ENCODE measurements around the gene RIT1.

DNA sequence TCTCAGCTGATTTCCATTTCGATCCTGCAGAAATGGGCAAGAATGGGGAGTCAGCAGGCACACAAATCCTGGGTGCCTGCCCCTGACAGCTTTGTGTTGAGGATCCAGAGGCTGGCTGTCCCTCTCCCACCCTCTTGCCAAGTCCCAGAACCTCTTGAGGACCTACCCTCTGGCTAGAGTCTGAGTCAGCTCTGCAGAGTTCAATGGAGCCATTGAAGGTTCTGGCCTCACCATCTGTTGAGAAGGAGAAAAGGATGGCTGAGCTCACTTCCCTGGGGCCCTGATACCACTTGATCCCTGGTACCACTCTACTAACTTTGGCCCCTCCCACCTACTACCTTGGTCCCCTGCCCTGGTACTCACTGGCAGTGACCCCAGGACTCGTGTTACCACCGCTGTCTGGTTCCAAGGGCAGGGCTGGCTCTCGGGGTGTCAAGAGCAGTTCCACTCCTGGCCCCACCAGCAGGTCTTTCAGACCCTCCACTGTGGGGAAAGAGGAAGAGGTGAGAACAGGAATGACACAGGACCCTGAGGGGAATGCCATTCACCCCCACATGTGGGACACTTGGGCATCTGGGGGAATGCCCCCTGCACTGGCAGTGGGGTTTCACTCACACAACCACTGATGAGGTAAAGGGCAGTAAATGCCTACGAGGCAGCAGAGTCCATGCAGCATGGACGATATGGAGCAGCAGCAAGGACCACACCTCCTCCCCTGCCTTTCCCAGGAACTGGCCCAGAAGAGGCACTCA, 40.8 kb upstream of the RIT1 start:
- TF ChIP-seq POLR2A (IDR thresholded peaks at IDR 0.05; ENCODE audit: low read depth, low read length) (no peak), POLR2AphosphoS5 (IDR thresholded peaks at IDR 0.05; ENCODE audit: insufficient read depth, low read depth, low read length) (no peak), EZH2 (IDR thresholded peaks at IDR 0.05; ENCODE audit: borderline replicate concordance, low read depth, low read length, severe bottlenecking) (no peak), JUN (IDR thresholded peaks at IDR 0.05; ENCODE audit: borderline replicate concordance, insufficient read depth, insufficient read length, low read depth) (no peak)
- TF ChIP-seq, protein P1, sequence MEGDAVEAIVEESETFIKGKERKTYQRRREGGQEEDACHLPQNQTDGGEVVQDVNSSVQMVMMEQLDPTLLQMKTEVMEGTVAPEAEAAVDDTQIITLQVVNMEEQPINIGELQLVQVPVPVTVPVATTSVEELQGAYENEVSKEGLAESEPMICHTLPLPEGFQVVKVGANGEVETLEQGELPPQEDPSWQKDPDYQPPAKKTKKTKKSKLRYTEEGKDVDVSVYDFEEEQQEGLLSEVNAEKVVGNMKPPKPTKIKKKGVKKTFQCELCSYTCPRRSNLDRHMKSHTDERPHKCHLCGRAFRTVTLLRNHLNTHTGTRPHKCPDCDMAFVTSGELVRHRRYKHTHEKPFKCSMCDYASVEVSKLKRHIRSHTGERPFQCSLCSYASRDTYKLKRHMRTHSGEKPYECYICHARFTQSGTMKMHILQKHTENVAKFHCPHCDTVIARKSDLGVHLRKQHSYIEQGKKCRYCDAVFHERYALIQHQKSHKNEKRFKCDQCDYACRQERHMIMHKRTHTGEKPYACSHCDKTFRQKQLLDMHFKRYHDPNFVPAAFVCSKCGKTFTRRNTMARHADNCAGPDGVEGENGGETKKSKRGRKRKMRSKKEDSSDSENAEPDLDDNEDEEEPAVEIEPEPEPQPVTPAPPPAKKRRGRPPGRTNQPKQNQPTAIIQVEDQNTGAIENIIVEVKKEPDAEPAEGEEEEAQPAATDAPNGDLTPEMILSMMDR (IDR thresholded peaks at IDR 0.05; ENCODE audit: extremely low read depth in 1 of 2, insufficient read depth in 1 of 2, low read depth in 1 of 2, low read length in 2 of 2): no peak
